GM21526 (cell line): ENCODE data around the gene SIX6.

ENCODE experiments used
- ATAC-seq: cut with Tn5 transposase; IDR thresholded peaks from one replicate; pipeline ENCODE4 v1.9.1; 2021; ENCODE audit warnings: moderate library complexity; ENCODE audit not compliant: unreplicated experiment, low FRiP score

Gene SIX6

DNA sequence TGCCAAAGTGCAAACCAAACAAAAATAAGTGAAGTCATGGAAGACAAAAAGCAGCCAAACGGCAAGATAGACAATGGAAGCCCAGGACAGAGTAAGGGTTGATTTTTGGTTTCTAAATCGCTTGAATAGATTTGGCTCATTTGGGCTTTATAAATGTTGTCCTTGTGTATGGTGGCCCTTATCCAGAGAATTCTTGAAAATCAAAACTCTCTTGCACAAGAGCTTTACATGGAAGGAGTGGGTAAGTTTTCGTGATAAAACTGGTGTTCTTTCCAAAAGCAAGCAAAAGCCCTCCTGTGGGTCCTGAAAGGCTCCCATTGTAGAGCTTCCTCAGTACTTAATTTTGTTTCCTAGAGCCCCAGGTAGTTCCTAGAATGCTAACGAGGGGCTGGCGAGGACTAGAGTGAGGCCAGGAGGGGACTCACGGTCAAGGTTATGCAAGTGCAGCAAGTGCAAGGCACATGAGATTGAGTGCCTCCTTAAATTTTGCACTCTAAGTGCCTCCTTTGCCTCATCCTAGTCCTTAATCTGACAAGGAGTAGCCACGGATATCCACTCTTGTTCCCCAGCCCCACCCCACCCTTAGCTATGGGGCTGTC, 4.1 kb downstream of the SIX6 start:
- ATAC-seq, result no peak

DNA sequence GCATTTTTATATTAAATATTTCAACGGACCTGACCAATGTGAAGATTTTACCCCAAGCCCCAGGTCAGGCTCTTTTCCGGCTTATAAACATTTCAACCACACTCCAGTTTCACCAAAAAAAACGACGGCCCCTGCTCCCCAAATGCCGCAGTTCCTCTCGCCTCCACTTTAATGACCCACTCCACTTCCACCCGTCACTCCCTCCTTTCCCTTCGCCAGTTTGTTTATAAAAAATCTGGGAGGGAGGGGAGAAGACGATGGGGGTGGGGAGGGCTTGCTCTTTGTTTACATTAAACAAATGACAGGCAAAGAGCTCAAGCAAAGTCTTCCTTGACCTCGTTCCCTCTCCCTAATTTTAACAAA, 5.4 kb downstream of the SIX6 start:
- ATAC-seq, result no peak

DNA sequence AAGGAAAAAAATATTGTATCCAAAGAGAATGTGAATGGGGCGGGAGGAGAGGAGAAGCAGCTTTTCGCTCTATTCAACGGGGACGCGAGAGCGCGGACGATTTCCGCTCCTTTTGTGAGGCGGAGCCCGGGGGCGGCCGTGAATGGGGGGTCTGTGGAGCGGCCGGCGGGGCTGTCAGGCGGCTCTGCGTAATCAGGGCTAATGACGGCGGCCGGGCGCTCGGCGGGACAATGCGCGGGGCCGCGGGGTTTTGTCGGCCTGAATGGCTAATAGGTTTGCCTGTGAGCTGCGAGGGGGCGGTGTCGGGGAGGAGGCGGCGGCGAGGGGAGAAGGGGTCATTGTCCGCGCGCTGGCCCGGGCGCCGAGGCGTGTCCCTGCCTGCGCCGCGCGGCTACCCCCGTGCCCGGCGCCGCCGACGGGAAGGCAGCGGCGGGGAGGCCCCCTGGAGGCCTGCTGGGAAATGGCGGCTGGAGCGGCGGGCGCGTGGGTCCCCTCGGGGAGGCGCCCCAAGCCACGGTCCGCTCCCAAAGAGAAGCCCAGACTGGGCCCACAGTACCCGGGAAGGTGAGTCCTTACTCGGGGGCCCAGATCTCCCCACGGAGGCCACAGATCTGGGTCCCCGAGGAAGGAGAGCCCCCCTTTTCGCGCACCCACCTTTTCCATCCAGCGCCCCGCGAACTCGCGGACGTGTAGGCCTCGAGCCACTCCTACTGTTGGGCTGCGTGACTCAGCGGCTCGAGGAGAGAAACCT, 6.0 kb downstream of the SIX6 start:
- peak; percentile 62 for ATAC-seq

DNA sequence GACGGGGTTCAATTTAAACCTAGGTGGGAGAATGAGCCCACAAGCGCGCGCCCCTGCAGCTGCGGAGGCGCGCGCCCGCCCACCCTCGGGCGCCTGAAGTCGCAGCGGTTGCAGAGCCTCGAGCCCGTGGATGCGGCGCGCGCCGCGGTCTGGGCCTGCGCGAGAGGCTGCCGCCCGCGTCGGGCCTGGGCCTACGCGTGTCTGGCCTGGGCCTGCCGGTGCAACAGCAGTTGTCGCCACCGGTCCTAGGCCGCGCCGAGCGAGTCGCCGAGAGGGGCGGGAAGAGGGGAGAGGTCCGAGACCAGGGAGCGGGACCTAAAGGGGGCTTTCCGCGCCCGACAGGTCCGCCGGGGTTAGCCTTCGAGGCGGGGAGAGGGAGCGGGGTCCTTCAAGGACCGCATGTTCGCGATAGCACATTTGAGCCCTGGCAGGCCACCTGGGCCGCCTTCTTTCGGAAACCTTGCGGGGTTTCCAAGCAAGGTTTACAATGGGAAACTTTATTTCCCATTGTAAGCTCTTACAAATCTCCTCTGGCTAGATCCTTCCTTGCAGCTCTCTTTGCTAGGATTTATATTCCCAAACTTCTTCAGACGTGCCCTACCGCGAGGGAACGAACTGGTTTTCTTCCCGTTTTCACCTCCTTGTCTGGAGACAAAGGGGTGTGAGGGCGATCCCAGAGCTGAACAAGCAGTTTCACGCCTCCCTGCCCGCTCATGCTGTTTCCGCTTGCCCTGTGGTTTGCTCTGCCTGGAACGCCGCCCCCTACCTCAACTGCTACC, 6.8 kb downstream of the SIX6 start:
- no peak for ATAC-seq

DNA sequence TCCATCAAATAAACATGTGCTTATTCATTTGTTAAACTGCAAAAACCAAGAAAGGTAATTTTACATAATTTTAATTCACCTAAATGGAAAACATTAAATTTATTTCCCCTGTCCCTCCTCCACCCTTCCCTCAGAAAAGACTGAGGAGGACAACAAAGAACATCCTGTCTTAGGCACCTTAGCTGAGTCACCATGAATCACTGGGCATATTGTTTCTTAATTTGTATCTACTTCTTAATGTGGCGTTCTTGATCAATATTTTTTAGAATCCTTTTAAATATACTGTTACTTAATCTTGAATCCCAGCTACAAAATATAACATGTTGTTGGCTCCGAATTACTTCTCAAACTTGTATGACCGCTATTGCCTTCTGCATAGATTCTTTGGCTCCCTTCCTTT, 23.5 kb downstream of the SIX6 start:
- ATAC-seq, result no peak

DNA sequence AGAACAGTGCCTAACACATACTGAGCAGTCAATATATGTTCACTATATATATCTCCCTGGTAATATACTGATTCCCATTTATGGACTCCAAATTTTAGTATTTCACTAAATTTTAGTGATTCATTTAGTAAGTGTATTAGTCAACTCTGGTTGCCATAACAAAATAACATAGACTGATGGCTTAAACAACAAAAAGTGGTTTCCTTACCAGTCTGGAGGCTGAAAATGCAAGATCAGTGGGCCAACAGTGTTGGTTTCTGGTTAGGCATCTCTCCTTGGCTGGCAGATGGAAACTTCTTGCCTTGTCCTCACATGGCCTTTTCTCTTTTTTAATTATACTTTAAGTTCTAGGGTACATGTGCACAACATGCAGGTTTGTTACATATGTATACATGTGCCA, 28.7 kb downstream of the SIX6 start:
- no peak for ATAC-seq

DNA sequence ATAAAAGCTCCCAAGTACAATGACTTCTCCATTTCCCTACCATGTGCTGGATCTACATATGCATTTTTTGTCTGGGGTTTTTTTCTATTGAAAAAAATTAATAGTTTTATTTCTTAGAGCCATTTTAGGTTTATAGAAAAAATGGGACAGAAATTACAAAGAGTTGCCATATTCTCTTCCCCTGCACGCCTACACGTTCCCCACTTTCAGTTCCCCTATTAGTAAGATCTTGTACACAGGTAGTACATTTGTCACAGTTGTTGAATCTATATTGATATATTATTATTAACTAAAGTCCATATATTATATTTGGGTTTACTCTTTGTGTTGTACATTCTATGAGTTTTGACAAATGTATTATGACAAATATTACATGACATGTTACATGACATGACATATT, 35.7 kb downstream of the SIX6 start:
- ATAC-seq, result peak; percentile 88

DNA sequence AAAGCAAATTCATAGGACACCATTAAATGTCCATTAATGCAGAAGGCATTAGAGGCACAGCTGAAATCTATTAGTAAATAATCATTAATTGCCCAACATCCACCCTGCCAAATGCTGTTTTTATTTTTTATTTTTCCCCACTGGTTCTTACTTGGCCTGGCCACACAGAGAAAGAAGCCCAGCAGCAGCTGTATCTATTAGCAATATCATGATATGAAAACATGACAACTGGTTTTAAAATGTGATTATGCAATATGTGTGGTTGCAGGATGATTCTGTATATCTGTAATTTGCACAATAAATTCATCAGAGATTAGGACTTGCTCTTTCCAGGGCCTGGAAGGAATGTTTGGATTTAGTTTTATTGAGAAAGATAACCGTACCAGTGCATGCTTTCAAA, 44.9 kb downstream of the SIX6 start:
- ATAC-seq, result no peak

DNA sequence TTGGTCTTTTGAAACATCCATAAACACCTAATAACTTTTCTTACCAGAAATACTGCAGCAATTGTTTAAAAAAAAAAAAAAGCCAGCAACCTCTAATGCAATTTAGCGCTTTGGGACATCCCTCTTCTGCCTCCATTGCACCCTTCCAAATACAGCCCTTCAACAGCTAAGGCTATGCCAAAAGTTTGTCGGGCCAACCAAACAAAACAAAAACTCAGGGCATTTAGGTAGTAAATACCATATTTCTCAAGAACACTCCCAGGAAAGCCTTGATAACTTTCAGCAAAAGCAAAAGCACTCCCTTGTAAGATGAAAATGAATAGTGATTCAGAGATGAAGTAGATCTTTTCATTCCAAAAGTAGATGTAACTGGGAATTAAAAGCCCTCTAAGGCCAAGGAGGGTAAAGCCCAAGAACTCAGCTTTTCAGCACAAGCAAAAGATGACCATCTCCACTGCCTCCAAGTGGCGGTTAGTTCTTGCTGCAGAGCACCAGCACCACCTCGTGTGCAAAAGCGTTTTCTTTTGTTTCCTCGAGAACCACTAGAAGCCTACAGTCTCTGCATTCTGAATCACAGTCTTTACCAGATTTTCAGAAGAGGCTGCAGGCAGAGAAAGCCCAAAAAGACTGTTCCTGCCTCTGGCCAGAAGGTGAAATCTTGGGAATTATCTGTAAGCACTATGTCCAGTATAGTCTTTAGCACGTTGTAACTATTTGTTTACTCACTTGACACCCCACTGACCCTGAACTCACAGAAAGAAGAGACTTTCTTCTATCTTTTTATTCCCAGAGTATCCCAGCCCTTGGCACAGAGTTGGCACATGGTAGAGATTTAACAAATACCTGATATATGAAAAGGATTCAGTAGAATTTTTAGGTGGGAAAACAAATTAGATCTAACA, 53.1 kb downstream of the SIX6 start:
- no peak for ATAC-seq
